Thyroid gland (tissue), 4 donors: ENCODE results near the gene NDUFB8. TPM values are rescaled to one million over a fixed set of nuclear protein-coding genes. Genes with fewer than 3 reads are reported as not detected.

ENCODE experiments used
- DNase-seq, 2 donors: peaks; one replicate each; pipeline ENCODE4 v3.0.0-alpha.2; 2019
- H3K27ac ChIP-seq, 3 donors: fragments of 200-600 bp; sonication (generic); 1 replicate in 2 of 3; 2 replicates in 1 of 3; pipeline ENCODE4 v1.5.1; 2016 to 2019; ENCODE audit warnings: mild to moderate bottlenecking in 1 of 3, moderate library complexity in 1 of 3
- H3K27me3 ChIP-seq: fragments of 200-600 bp; sonication (generic); one replicate; pipeline ENCODE4 v1.5.1; 2019
- H3K36me3 ChIP-seq, 2 donors: fragments of 200-600 bp; sonication (generic); one replicate each; pipeline ENCODE4 v1.5.1; 2016 to 2019
- H3K4me1 ChIP-seq, 2 donors: fragments of 200-600 bp; sonication (generic); one replicate each; pipeline ENCODE4 v1.5.1; 2017 to 2019
- H3K4me3 ChIP-seq, 3 donors: fragments of 200-600 bp; sonication (generic); replicated peaks in 1 of 3; 1 replicate in 2 of 3; 2 replicates in 1 of 3; pipeline ENCODE4 v1.5.1; 2016; ENCODE audit warnings: mild to moderate bottlenecking in 1 of 3
- H3K9me3 ChIP-seq: fragments of 200-600 bp; sonication (generic); one replicate; pipeline ENCODE4 v1.5.1; 2017
- POLR2A ChIP-seq, 2 donors: fragments of 450-650 bp; IDR thresholded peaks; one replicate each; pipeline ENCODE4 v1.6.1; 2017; ENCODE audit warnings: antibody characterized with exemption in 2 of 2, mild to moderate bottlenecking in 2 of 2, moderate library complexity in 1 of 2
- WGBS, 2 donors: methylation state at CpG; one replicate each; pipeline ENCODE4 v1.1.5; 2017; 5-methylcytosine and 5-hydroxymethylcytosine counted together
- intact Hi-C: fragments of 100-400 bp; cut with DNase I; formaldehyde crosslinking; loops from one replicate; pipeline ENCODE4 v1.15.1; 2023
- total RNA-seq, 4 donors: library from RNA; depleted of rRNA; stranded (reverse); fragments of >200 nt; gene quantifications; one replicate each; pipeline ENCODE4 v1.2.3, GENCODE V29; 2016
- TF ChIP-seq, protein P1 (sequence below), 6 experiments: fragments of 200-600 bp in 3 of 6; fragments of 450-650 bp in 3 of 6; sonication (generic) in 3 of 6; IDR thresholded peaks; one replicate each; pipeline ENCODE4 v1.5.1; 2016 to 2019; ENCODE audit warnings: antibody characterized with exemption in 6 of 6, mild to moderate bottlenecking in 2 of 6, inconsistent platforms in 1 of 6, moderate library complexity in 1 of 6

NDUFB8 gene
- total RNA-seq, 4 donors from 2014 or later, result 164 to 339 (median 209) TPM

DNA sequence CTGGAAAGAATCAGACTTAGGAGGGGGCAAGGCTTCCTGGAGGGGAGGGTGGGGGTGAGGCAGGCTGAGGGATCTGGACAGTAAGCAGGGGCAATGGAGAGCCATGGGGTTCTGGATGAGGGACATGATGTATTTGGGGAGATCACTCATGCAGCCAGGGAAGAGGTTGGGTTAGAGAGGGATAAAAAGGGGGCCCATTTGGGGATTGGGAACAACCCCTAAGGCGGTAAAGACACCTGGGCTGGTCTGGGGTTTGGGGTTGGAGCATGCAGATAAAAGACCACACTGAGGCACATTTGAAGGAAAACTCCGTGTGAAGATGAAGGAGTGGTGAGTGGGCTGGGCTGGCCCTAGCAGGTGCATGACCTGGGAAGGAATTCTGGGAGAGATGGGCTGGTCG, 36.9 kb upstream of the NDUFB8 start:
- no peak overlapping the region for H3K27ac ChIP-seq
- TF ChIP-seq POLR2A (IDR thresholded peaks at IDR 0.05), result no peak
- TF ChIP-seq, protein P1, sequence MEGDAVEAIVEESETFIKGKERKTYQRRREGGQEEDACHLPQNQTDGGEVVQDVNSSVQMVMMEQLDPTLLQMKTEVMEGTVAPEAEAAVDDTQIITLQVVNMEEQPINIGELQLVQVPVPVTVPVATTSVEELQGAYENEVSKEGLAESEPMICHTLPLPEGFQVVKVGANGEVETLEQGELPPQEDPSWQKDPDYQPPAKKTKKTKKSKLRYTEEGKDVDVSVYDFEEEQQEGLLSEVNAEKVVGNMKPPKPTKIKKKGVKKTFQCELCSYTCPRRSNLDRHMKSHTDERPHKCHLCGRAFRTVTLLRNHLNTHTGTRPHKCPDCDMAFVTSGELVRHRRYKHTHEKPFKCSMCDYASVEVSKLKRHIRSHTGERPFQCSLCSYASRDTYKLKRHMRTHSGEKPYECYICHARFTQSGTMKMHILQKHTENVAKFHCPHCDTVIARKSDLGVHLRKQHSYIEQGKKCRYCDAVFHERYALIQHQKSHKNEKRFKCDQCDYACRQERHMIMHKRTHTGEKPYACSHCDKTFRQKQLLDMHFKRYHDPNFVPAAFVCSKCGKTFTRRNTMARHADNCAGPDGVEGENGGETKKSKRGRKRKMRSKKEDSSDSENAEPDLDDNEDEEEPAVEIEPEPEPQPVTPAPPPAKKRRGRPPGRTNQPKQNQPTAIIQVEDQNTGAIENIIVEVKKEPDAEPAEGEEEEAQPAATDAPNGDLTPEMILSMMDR (IDR thresholded peaks at IDR 0.05), result no peak
- H3K9me3 ChIP-seq, result no peaks in the 10 kb centered on the region
- no peak overlapping the region for H3K4me3 ChIP-seq
- no peak for DNase-seq
- intact Hi-C loops, result no loop called here
- peaks cover 7 to 11% of the 10 kb centered on the region in 2 donors for H3K4me1 ChIP-seq
- peaks cover 15% of the 10 kb centered on the region for H3K27me3 ChIP-seq
- H3K36me3 ChIP-seq, result no peaks in the 10 kb centered on the region
- 54 to 58% methylated on average over 3 of the region's 3 CpGs for WGBS, 2 donors

DNA sequence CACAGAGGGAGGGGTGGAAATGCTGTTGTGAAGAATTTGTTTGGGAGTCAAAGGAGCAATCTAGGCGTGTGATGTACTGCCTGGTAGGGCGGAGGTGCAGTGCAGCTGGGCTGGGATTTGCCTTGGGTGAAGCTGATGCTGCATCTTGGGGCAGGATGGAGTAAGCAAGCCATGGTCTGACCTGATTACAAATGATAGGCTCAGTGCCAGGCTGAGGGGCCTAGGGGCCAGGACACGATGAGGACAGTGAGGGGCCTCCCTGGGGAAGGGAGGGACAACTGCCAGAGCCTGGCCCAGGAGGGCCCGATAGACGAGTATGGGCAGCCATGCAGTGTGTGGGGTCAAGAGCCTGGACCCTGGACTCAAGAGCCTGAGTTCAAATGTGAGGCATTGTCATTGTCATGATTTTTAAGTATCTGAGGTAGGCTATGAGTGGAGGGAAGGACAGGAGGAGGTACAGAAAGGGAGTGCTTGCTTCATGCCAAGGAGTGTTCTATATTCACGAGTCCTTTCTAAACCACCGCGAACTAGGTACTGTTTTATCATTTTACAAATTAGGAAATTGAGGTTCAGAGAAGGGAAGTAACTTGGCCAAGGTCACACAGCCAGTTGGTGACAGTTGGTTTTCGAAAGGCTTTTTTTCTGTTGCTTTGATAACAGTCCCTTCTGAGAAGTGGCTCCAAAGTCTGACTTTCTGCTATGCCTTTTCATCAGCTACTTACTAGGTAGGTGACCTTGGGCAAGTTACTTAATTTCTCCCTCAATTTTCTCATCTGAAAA, 35.7 kb upstream of the NDUFB8 start:
- Histone ChIP-seq H3K27me3 (peaks cover 15% of the 10 kb centered on the region), H3K36me3 (no peaks in the 10 kb centered on the region), H3K9me3 (no peaks in the 10 kb centered on the region), H3K4me1 (peaks cover 7 to 11% of the 10 kb centered on the region in 2 donors), H3K27ac (no peak overlapping the region), H3K4me3 (no peak overlapping the region)
- no peak for DNase-seq
- 63 to 68% methylated on average over 9 of the region's 9 CpGs for WGBS, 2 donors
- TF ChIP-seq, protein P1 (IDR thresholded peaks at IDR 0.05), result no peak
- TF ChIP-seq POLR2A (IDR thresholded peaks at IDR 0.05), result no peak
- intact Hi-C loops, result no loop called here

DNA sequence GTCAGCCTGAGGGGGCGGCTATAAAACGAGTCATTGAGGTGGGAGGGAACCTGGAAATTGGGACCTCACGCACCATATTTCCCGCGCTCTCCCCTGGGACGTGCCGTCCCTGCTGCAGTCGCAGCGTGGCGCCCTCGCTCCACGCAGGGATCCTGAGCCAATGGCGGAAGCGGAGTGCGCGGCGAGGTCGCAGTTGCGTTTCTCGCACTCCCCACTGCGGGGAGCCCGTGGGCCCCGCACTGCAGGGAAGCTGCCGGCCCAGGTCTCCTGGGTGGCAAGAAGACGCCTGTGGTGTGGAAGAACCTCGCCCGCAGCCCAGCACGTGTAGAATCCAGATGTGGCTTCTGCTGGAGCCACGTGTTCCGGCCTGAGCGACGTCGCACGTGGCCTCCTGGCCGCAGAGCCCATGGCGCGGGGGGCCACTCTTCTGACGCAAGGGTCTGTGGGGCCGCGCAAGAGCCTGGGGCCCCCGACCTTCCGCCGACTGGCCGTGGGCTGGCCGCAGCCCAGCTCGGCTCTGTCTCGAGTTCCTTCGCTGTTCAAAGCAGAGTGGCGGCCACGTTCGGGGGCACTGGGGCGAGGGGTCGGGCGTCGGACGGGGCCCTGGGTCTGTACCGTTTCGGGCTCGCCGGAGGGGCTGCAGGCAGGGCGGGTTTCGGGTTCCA, 32.5 kb upstream of the NDUFB8 start:
- Histone ChIP-seq H3K9me3 (no peaks in the 10 kb centered on the region), H3K4me1 (peaks cover 7 to 11% of the 10 kb centered on the region in 2 donors), H3K36me3 (no peaks in the 10 kb centered on the region), H3K27ac (no peak overlapping the region), H3K27me3 (peaks cover 12% of the 10 kb centered on the region), H3K4me3 (no peak overlapping the region)
- WGBS, 2 donors, result 3 to 8% methylated on average over 24 to 27 of the region's 62 CpGs
- peak; percentile 45 to 50 for DNase-seq
- intact Hi-C loops, result no loop called here
- TF ChIP-seq, protein P1 (IDR thresholded peaks at IDR 0.05), result peak in 5 of 6 experiments; percentile 33 to 72 (median 46)
- TF ChIP-seq POLR2A (IDR thresholded peaks at IDR 0.05), result no peak

DNA sequence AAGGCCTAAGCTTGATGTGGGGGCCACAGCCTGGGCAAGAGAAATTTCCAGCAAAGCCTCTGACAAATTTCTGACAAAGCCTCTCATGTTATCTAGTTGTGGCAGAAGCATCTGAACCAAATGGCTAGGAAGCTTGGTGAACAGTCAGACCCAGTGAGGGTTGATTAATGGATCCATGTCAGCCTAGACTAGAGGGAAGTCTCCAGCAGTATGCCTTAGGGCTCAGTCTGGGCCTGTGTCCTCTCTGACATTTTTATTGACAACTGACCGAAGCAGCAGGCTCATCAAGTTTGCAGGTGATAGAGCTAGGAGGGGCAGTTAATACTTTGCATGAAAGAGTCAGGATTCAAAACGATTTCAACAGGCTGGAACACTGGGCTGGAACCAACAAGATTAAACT, 31.3 kb upstream of the NDUFB8 start:
- no peak for DNase-seq
- TF ChIP-seq, protein P1 (IDR thresholded peaks at IDR 0.05), result no peak
- TF ChIP-seq POLR2A (IDR thresholded peaks at IDR 0.05), result no peak
- H3K27ac ChIP-seq, result no peak overlapping the region
- peaks cover 12% of the 10 kb centered on the region for H3K27me3 ChIP-seq
- no peaks in the 10 kb centered on the region for H3K36me3 ChIP-seq
- 61 to 83% methylated on average over 2 of the region's 2 CpGs for WGBS, 2 donors
- H3K4me3 ChIP-seq, result no peak overlapping the region
- no peaks in the 10 kb centered on the region for H3K9me3 ChIP-seq
- H3K4me1 ChIP-seq, result peaks cover 7 to 11% of the 10 kb centered on the region in 2 donors
- intact Hi-C loops, result no loop called here

DNA sequence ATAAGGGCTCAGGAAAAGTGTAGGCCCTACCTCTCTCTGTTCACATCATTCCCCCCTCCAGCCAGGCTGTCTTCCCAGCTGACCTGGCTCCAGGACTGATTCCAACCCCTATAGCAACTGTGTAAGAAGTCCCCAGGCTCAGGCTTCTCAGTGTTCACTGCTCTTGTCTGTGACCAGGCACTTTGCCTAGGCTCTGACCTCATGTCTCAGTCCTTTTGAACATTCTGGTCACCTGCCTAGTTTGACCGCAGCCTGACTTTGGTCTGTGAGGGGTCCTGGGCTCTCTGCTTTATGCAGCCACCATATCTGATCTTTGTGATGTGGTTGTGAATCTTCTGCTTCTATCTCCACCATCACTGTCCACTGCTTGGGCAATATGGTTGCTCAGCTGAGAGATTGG, 30.6 kb upstream of the NDUFB8 start:
- Histone ChIP-seq H3K27ac (no peak overlapping the region), H3K36me3 (no peaks in the 10 kb centered on the region), H3K9me3 (no peaks in the 10 kb centered on the region), H3K4me3 (no peak overlapping the region), H3K4me1 (peaks cover 7 to 11% of the 10 kb centered on the region in 2 donors), H3K27me3 (peaks cover 12% of the 10 kb centered on the region)
- 94 to 100% methylated on average over 1 of the region's 1 CpG for WGBS, 2 donors
- intact Hi-C loops, result no loop called here
- TF ChIP-seq, protein P1 (IDR thresholded peaks at IDR 0.05), result no peak
- no peak for TF ChIP-seq POLR2A (IDR thresholded peaks at IDR 0.05)
- no peak for DNase-seq
